Liver (tissue), 9 donors: Measurements from ENCODE around the gene EPS8. TPM values are rescaled to one million over a fixed set of nuclear protein-coding genes. Genes with fewer than 3 reads are reported as not detected.

Source experiments
- DNase-seq: peaks from one replicate; pipeline ENCODE4 v3.0.0-alpha.2; 2017; ENCODE audit warnings: low spot score
- H3K27ac ChIP-seq, 2 donors: one replicate each; pipeline ENCODE4 v1.7.0; 2013; ENCODE audit warnings: inconsistent platforms in 2 of 2, low read length in 2 of 2, control low read depth in 1 of 2, low read depth in 1 of 2, mild to moderate bottlenecking in 1 of 2
- H3K27me3 ChIP-seq, 4 donors: one replicate each; pipeline versions ENCODE4 v1.6.1 to v1.7.0; 2013; ENCODE audit warnings: low read length in 3 of 4, inconsistent platforms in 1 of 4, mild to moderate bottlenecking in 1 of 4, moderate library complexity in 1 of 4; ENCODE audit not compliant: control insufficient read depth in 4 of 4, insufficient read depth in 4 of 4
- H3K36me3 ChIP-seq, 4 donors: one replicate each; pipeline versions ENCODE4 v1.6.1 to v1.7.0; 2013; ENCODE audit warnings: low read length in 3 of 4, mild to moderate bottlenecking in 3 of 4, low read depth in 1 of 4, moderate library complexity in 1 of 4; ENCODE audit not compliant: control insufficient read depth in 4 of 4, insufficient read depth in 3 of 4
- H3K4me1 ChIP-seq, 4 donors: one replicate each; pipeline versions ENCODE4 v1.6.1 to v1.7.0; 2013; ENCODE audit warnings: low read length in 3 of 4, mild to moderate bottlenecking in 3 of 4, moderate library complexity in 1 of 4; ENCODE audit not compliant: control insufficient read depth in 4 of 4, insufficient read depth in 4 of 4
- H3K4me3 ChIP-seq, 3 donors: one replicate each; pipeline versions ENCODE4 v1.6.1 to v1.7.0; 2013; ENCODE audit warnings: low read length in 3 of 3, control low read depth in 1 of 3, low read depth in 1 of 3, mild to moderate bottlenecking in 1 of 3
- H3K9ac ChIP-seq, 2 donors: one replicate each; pipeline ENCODE4 v1.7.0; 2013; ENCODE audit warnings: low read length in 2 of 2, mild to moderate bottlenecking in 2 of 2, moderate library complexity in 2 of 2, control low read depth in 1 of 2, low read depth in 1 of 2
- H3K9me3 ChIP-seq, 4 donors: one replicate each; pipeline versions ENCODE4 v1.6.1 to v1.7.0; 2013; ENCODE audit warnings: low read length in 3 of 4; ENCODE audit not compliant: control insufficient read depth in 4 of 4
- ATF3 ChIP-seq: IDR thresholded peaks from 2 replicates; pipeline ENCODE4 v1.6.1; 2016; ENCODE audit warnings: antibody characterized with exemption
- FOXA1 ChIP-seq: IDR thresholded peaks from 2 replicates; pipeline ENCODE4 v1.6.1; 2016; ENCODE audit warnings: antibody characterized with exemption
- FOXA2 ChIP-seq: IDR thresholded peaks from 2 replicates; pipeline ENCODE4 v1.6.1; 2016; ENCODE audit warnings: antibody characterized with exemption
- GABPA ChIP-seq, 2 donors: IDR thresholded peaks in 1 of 2; conservative IDR thresholded peaks in 1 of 2; 2 replicates each; pipeline ENCODE4 v1.6.1; 2016; ENCODE audit warnings: antibody characterized with exemption in 2 of 2, mild to moderate bottlenecking in 1 of 2, moderate library complexity in 1 of 2
- HNF4A ChIP-seq, 2 donors: conservative IDR thresholded peaks; 2 replicates each; pipeline ENCODE4 v1.6.1; 2016; ENCODE audit warnings: antibody characterized with exemption in 2 of 2, mild to moderate bottlenecking in 2 of 2
- HNF4G ChIP-seq: IDR thresholded peaks from 2 replicates; pipeline ENCODE4 v1.6.1; 2016; ENCODE audit warnings: antibody characterized with exemption
- JUND ChIP-seq, 2 donors: IDR thresholded peaks; 2 replicates each; pipeline ENCODE4 v1.6.1; 2016; ENCODE audit warnings: antibody characterized with exemption in 2 of 2
- NR2F2 ChIP-seq: IDR thresholded peaks from 2 replicates; pipeline ENCODE4 v1.6.1; 2016; ENCODE audit warnings: antibody characterized with exemption
- RAD21 ChIP-seq, 2 donors: IDR thresholded peaks; 2 replicates each; pipeline ENCODE4 v1.6.1; 2016; ENCODE audit warnings: antibody characterized with exemption in 2 of 2, mild to moderate bottlenecking in 2 of 2
- REST ChIP-seq: IDR thresholded peaks from 2 replicates; pipeline ENCODE4 v1.6.1; 2016; ENCODE audit warnings: antibody characterized with exemption, mild to moderate bottlenecking
- RXRA ChIP-seq, 2 donors: IDR thresholded peaks; 2 replicates each; pipeline ENCODE4 v1.6.1; 2017 to 2018; ENCODE audit warnings: antibody characterized with exemption in 2 of 2, mild to moderate bottlenecking in 1 of 2
- SP1 ChIP-seq: IDR thresholded peaks from 2 replicates; pipeline ENCODE4 v1.6.1; 2018; ENCODE audit warnings: antibody characterized with exemption, mild to moderate bottlenecking
- TAF1 ChIP-seq: conservative IDR thresholded peaks from 2 replicates; pipeline ENCODE4 v1.6.1; 2016; ENCODE audit warnings: antibody characterized with exemption, mild to moderate bottlenecking
- YY1 ChIP-seq: IDR thresholded peaks from 2 replicates; pipeline ENCODE4 v1.6.1; 2016; ENCODE audit warnings: antibody characterized with exemption, mild to moderate bottlenecking
- ZBTB33 ChIP-seq: IDR thresholded peaks from 2 replicates; pipeline ENCODE4 v1.6.1; 2016; ENCODE audit warnings: antibody characterized with exemption
- WGBS: extraction: QIAGEN DNeasy Blood & Tissue Kit; methylation state at CpG from one replicate; pipeline ENCODE4 v1.1.7; 2013; 5-methylcytosine and 5-hydroxymethylcytosine counted together
- polyA plus RNA-seq, 2 donors: library from polyadenylated mRNA; stranded (reverse) in 1 of 2; unstranded in 1 of 2; fragments of 200-250 nt in 1 of 2; fragments of >200 nt in 1 of 2; fragmentation: Nextera tagmentation in 1 of 2; extraction: Ambion mirVana in 1 of 2; gene quantifications; one replicate each; pipeline versions ENCODE4 v1.2.1 to v1.2.3, GENCODE V29; 2013 to 2015
- total RNA-seq, 2 donors: library from RNA; depleted of rRNA; stranded (reverse); fragments of >200 nt; gene quantifications; one replicate each; pipeline ENCODE4 v1.2.3, GENCODE V29; 2014
- donor health status: healthy.
- donor health status: healthy.
- donor health status: healthy.
- donor health status: healthy.
- donor health status: healthy.

EPS8 gene
- total and polyA plus RNA-seq, 4 donors, result 13.7 to 40.2 (median 15.0) TPM

GRCh38 chr12:15650399-15651128 is 138.6 kb downstream of the EPS8 start:
- Histone ChIP-seq H3K27me3 (no peaks in the 10 kb centered on the region), H3K4me1 (no peaks in the 10 kb centered on the region), H3K9ac (no peak overlapping the region), H3K27ac (no peak overlapping the region), H3K36me3 (peaks cover 0 to 27% (median 12%) of the 10 kb centered on the region in 4 donors), H3K4me3 (no peak overlapping the region), H3K9me3 (no peaks in the 10 kb centered on the region)
- DNase-seq, result no peak
- TF ChIP-seq GABPA (IDR thresholded peaks at IDR 0.05 in 1 of 2, conservative IDR thresholded peaks at IDR 0.05 in 1 of 2), result no peak
- TF ChIP-seq FOXA2, result no peak
- no peak for TF ChIP-seq HNF4G
- no peak for TF ChIP-seq JUND (IDR thresholded peaks at IDR 0.05)
- TF ChIP-seq REST, result no peak
- no peak for TF ChIP-seq TAF1
- no peak for TF ChIP-seq HNF4A (conservative IDR thresholded peaks at IDR 0.05)
- no peak for TF ChIP-seq ZBTB33
- no peak for TF ChIP-seq ATF3
- no peak for TF ChIP-seq SP1
- TF ChIP-seq NR2F2, result no peak
- 82% methylated on average over 6 of the region's 6 CpGs for WGBS

GRCh38 chr12:15649347-15649746 is 139.8 kb downstream of the EPS8 start:
- no peak overlapping the region for H3K27ac ChIP-seq
- no peaks in the 10 kb centered on the region for H3K4me1 ChIP-seq
- DNase-seq, result no peak
- no peak overlapping the region for H3K9ac ChIP-seq
- H3K36me3 ChIP-seq, result peaks cover 0 to 20% (median 12%) of the 10 kb centered on the region in 4 donors
- TF ChIP-seq YY1, result no peak
- no peak for TF ChIP-seq RAD21 (IDR thresholded peaks at IDR 0.05)
- TF ChIP-seq JUND (IDR thresholded peaks at IDR 0.05), result no peak
- no peak for TF ChIP-seq HNF4A (conservative IDR thresholded peaks at IDR 0.05)
- no peak for TF ChIP-seq SP1
- no peak for TF ChIP-seq RXRA (IDR thresholded peaks at IDR 0.05)
- no peak for TF ChIP-seq FOXA1
- no peak for TF ChIP-seq NR2F2
- no peaks in the 10 kb centered on the region for H3K27me3 ChIP-seq
- H3K4me3 ChIP-seq, result no peak overlapping the region
- 93% methylated on average over 1 of the region's 1 CpG for whole genome bisulfite sequencing
- H3K9me3 ChIP-seq, result no peaks in the 10 kb centered on the region
